ENCODE measurements around the gene SIPA1L3.

The SIPA1L3 gene

GRCh38 chr19:38218204-38218603, 311.2 kb downstream of the SIPA1L3 start:
- H3K4me3 ChIP-seq (ENCODE audit: low read depth, low read length) = no peak overlapping the region
- DNase-seq (ENCODE audit: low read depth) = no peak
- TF ChIP-seq MAX (IDR thresholded peaks at IDR 0.05; ENCODE audit: low read depth, low read length) = no peak
- TF ChIP-seq MYC (IDR thresholded peaks at IDR 0.05; ENCODE audit: low read depth, low read length) = no peak
- TF ChIP-seq POLR2A (IDR thresholded peaks at IDR 0.05; ENCODE audit: extremely low read depth, insufficient read length) = no peak
- TF ChIP-seq CTCF (IDR thresholded peaks at IDR 0.05; ENCODE audit: low read depth, low read length) = no peak

GRCh38 chr19:38219221-38219620, 312.2 kb downstream of the SIPA1L3 start:
- no peak overlapping the region for H3K4me3 ChIP-seq (ENCODE audit: low read depth, low read length)
- TF ChIP-seq MAX (IDR thresholded peaks at IDR 0.05; ENCODE audit: low read depth, low read length) = no peak
- TF ChIP-seq POLR2A (IDR thresholded peaks at IDR 0.05; ENCODE audit: extremely low read depth, insufficient read length) = no peak
- no peak for TF ChIP-seq MYC (IDR thresholded peaks at IDR 0.05; ENCODE audit: low read depth, low read length)
- TF ChIP-seq CTCF (IDR thresholded peaks at IDR 0.05; ENCODE audit: low read depth, low read length) = no peak
- no peak for DNase-seq (ENCODE audit: low read depth)

GRCh38 chr19:38221421-38221820, 314.4 kb downstream of the SIPA1L3 start:
- no peak for TF ChIP-seq MYC (IDR thresholded peaks at IDR 0.05; ENCODE audit: low read depth, low read length)
- no peak for TF ChIP-seq POLR2A (IDR thresholded peaks at IDR 0.05; ENCODE audit: extremely low read depth, insufficient read length)
- no peak for TF ChIP-seq MAX (IDR thresholded peaks at IDR 0.05; ENCODE audit: low read depth, low read length)
- no peak for TF ChIP-seq CTCF (IDR thresholded peaks at IDR 0.05; ENCODE audit: low read depth, low read length)
- no peak overlapping the region for H3K4me3 ChIP-seq (ENCODE audit: low read depth, low read length)
- DNase-seq (ENCODE audit: low read depth) = no peak

GRCh38 chr19:38221919-38222830, 315.2 kb downstream of the SIPA1L3 start:
- no peak overlapping the region for H3K4me3 ChIP-seq (ENCODE audit: low read depth, low read length)
- TF ChIP-seq MAX (IDR thresholded peaks at IDR 0.05; ENCODE audit: low read depth, low read length) = no peak
- no peak for TF ChIP-seq MYC (IDR thresholded peaks at IDR 0.05; ENCODE audit: low read depth, low read length)
- no peak for TF ChIP-seq POLR2A (IDR thresholded peaks at IDR 0.05; ENCODE audit: extremely low read depth, insufficient read length)
- no peak for TF ChIP-seq CTCF (IDR thresholded peaks at IDR 0.05; ENCODE audit: low read depth, low read length)
- no peak for DNase-seq (ENCODE audit: low read depth)

- H3K4me3 ChIP-seq (ENCODE audit: low read depth, low read length) = no peak overlapping the region
- DNase-seq (ENCODE audit: low read depth) = no peak
- TF ChIP-seq MAX (IDR thresholded peaks at IDR 0.05; ENCODE audit: low read depth, low read length) (no peak), CTCF (IDR thresholded peaks at IDR 0.05; ENCODE audit: low read depth, low read length) (no peak), MYC (IDR thresholded peaks at IDR 0.05; ENCODE audit: low read depth, low read length) (no peak), POLR2A (IDR thresholded peaks at IDR 0.05; ENCODE audit: extremely low read depth, insufficient read length) (no peak)
Observed at GRCh38 chr19:38223119-38223523, 316.1 kb downstream of the SIPA1L3 start.

Measured in NB4 (cell line).